GM23248 (cell line): ENCODE results near the gene SPTLC1. TPM values are rescaled to one million over a fixed set of nuclear protein-coding genes. Genes with fewer than 3 reads are reported as not detected.
"Not testable (repeated sequence)": the region's sequence is repeated elsewhere in the genome, so short reads cannot be mapped to it uniquely, and the experiment has no call there.

ENCODE experiments used
- DNase-seq: peaks from one replicate; pipeline ENCODE4 v3.0.0-alpha.2; 2015
- H2AFZ ChIP-seq: fragments of 200-600 bp; sonication (generic); 2 replicates; pipeline ENCODE4 v1.6.1; 2016; ENCODE audit warnings: antibody characterized with exemption
- H3F3A ChIP-seq: fragments of 200-600 bp; sonication (generic); 2 replicates; pipeline ENCODE4 v1.6.1; 2016; ENCODE audit warnings: mild to moderate bottlenecking, antibody characterized with exemption, mixed run types; ENCODE audit not compliant: insufficient read depth
- H3K27ac ChIP-seq: fragments of 200-600 bp; sonication (generic); 2 replicates; pipeline ENCODE4 v1.5.1; 2016; ENCODE audit warnings: mild to moderate bottlenecking
- H3K27me3 ChIP-seq: fragments of 200-600 bp; sonication (generic); replicated peaks from 2 replicates; pipeline ENCODE4 v1.6.1; 2016; ENCODE audit warnings: mild to moderate bottlenecking; ENCODE audit not compliant: insufficient read depth
- H3K36me3 ChIP-seq: fragments of 200-600 bp; sonication (generic); 2 replicates; pipeline ENCODE4 v1.6.1; 2016; ENCODE audit warnings: low read depth, mild to moderate bottlenecking
- H3K4me1 ChIP-seq: fragments of 200-600 bp; sonication (generic); 2 replicates; pipeline ENCODE4 v1.6.1; 2016; ENCODE audit warnings: mild to moderate bottlenecking; ENCODE audit not compliant: insufficient read depth
- H3K4me2 ChIP-seq: fragments of 200-600 bp; sonication (generic); one replicate; pipeline ENCODE4 v1.6.1; 2016; ENCODE audit warnings: mild to moderate bottlenecking; ENCODE audit not compliant: unreplicated experiment
- H3K4me3 ChIP-seq: fragments of 200-600 bp; sonication (generic); 2 replicates; pipeline ENCODE4 v1.5.1; 2016; ENCODE audit warnings: mild to moderate bottlenecking
- H3K79me2 ChIP-seq: fragments of 200-600 bp; sonication (generic); 2 replicates; pipeline ENCODE4 v1.6.1; 2016; ENCODE audit warnings: mild to moderate bottlenecking; ENCODE audit not compliant: insufficient read depth
- H3K9ac ChIP-seq: fragments of 200-600 bp; sonication (generic); 2 replicates; pipeline ENCODE4 v1.6.1; 2016; ENCODE audit warnings: mild to moderate bottlenecking
- H3K9me2 ChIP-seq: fragments of 200-600 bp; sonication (generic); 2 replicates; pipeline ENCODE4 v1.6.1; 2016; ENCODE audit warnings: mixed run types, mild to moderate bottlenecking, moderate library complexity; ENCODE audit not compliant: insufficient read depth
- H3K9me3 ChIP-seq: fragments of 200-600 bp; sonication (generic); one replicate; pipeline ENCODE4 v1.6.1; 2017; ENCODE audit warnings: low read depth
- H4K20me1 ChIP-seq: fragments of 200-600 bp; sonication (generic); 2 replicates; pipeline ENCODE4 v1.6.0; 2016; ENCODE audit not compliant: insufficient read depth
- EZH2 ChIP-seq: fragments of 200-600 bp; sonication (generic); IDR thresholded peaks from 2 replicates; pipeline ENCODE4 v1.6.1; 2018; ENCODE audit warnings: antibody characterized with exemption, mild to moderate bottlenecking; ENCODE audit not compliant: insufficient read depth, poor library complexity, severe bottlenecking
- EZH2phosphoT487 ChIP-seq: fragments of 200-600 bp; sonication (generic); IDR thresholded peaks from 2 replicates; pipeline ENCODE4 v1.6.1; 2018; ENCODE audit warnings: antibody characterized with exemption, moderate library complexity, mild to moderate bottlenecking, low read depth; ENCODE audit not compliant: insufficient read depth
- WGBS, 2 experiments: methylation state at CpG; one replicate each; pipeline ENCODE4 v1.1.6; 2015 to 2017; ENCODE audit warnings: low lambda C conversion rate in 2 of 2, low coverage in 1 of 2; ENCODE audit errors: missing lambda C conversion rate in 2 of 2; 5-methylcytosine and 5-hydroxymethylcytosine counted together
- in situ Hi-C: fragments of 300-500 bp; cut with MboI; formaldehyde crosslinking; loops from 2 replicates; pipeline ENCODE4 v1.15.0; 2020
- polyA plus RNA-seq: library from polyadenylated mRNA; unstranded; fragments of >200 nt; fragmentation: Nextera tagmentation; extraction: Ambion mirVana; gene quantifications from 2 replicates; pipeline ENCODE4 v1.2.1, GENCODE V29; 2016
- total RNA-seq: library from RNA; depleted of rRNA; stranded (reverse); fragments of >200 nt; shearing (Covaris generic); gene quantifications from 2 replicates; pipeline ENCODE4 v1.2.3, GENCODE V29; 2014

The SPTLC1 gene
- total and polyA plus RNA-seq, 2 experiments from 2014 or later = 115 to 142 TPM

DNA sequence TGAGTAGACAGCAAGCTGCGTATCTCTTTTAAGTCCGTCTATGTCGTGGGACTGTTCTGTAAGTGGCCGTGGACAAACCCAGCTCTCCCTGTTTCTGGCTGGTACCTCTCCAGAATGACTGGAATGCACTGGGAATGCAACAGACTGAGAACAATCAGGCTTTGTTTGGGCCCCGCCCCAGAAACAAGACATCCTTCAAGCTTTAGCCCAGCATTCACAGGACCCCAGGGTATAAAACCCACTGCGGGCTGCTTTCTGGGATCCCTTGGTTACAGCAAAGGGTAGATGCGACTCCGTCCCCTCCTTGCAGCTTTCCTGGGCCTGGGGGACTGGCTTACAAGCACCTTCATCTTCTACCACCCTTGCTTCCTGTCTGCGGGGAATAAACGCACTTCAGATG is 45.6 kb upstream of the SPTLC1 start:
- Histone ChIP-seq H4K20me1 (no peaks in the 10 kb centered on the region; the same call in 1 of the 2 replicates), H3K9ac (no peak overlapping the region), H3K4me2 (no peak overlapping the region), H3K27ac (no peak overlapping the region), H3F3A (no peaks in the 10 kb centered on the region), H3K4me3 (no peak overlapping the region), H2AFZ (no peak overlapping the region), H3K9me2 (no peaks in the 10 kb centered on the region), H3K9me3 (no peaks in the 10 kb centered on the region), H3K36me3 (no peaks in the 10 kb centered on the region), H3K79me2 (no peaks in the 10 kb centered on the region), H3K4me1 (no peaks in the 10 kb centered on the region), H3K27me3 (no peaks in the 10 kb centered on the region)
- in situ Hi-C loops = no loop called here
- WGBS, 2 experiments = 87 to 89% methylated on average over 9 to 10 of the region's 10 CpGs
- TF ChIP-seq EZH2phosphoT487 (no peak), EZH2 (no peak)
- no peak for DNase-seq

DNA sequence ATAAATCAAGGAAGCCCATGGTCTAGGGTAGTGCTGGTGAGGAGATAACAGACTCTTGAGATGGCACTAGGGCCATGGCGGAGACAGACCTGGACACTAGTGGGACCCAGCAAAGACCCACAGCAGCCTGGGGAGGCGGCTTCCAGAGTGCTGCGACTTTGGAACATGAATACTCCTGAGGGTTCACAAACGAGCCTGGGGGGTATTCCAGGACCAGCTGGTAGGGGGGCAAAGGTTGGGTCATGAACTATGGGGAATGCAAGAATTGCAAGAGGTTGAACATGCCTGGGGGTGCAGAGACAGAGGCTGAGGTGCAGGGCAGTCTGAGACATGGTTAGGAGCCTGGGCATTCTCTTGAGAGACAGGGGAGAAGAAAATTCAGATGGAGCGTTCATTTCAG is 43.8 kb upstream of the SPTLC1 start:
- H3K9me2 ChIP-seq = no peaks in the 10 kb centered on the region
- DNase-seq = no peak
- H3K36me3 ChIP-seq = no peaks in the 10 kb centered on the region
- H3K79me2 ChIP-seq = no peaks in the 10 kb centered on the region
- H3K4me3 ChIP-seq = no peak overlapping the region
- in situ Hi-C loops = no loop called here
- WGBS, 2 experiments = 69 to 83% methylated on average over 5 of the region's 5 CpGs
- H3K9ac ChIP-seq = no peak overlapping the region
- H4K20me1 ChIP-seq = no peaks in the 10 kb centered on the region
- H3K4me2 ChIP-seq = no peak overlapping the region
- no peak overlapping the region for H2AFZ ChIP-seq
- no peaks in the 10 kb centered on the region for H3K9me3 ChIP-seq
- no peak overlapping the region for H3K27ac ChIP-seq
- TF ChIP-seq EZH2 = no peak
- TF ChIP-seq EZH2phosphoT487 = no peak
- H3F3A ChIP-seq = peaks cover 2% of the 10 kb centered on the region; the same call in 1 of the 2 replicates
- H3K27me3 ChIP-seq = no peaks in the 10 kb centered on the region
- peaks cover 4% of the 10 kb centered on the region for H3K4me1 ChIP-seq

GRCh38 chr9:92158097-92158601 is 42.9 kb upstream of the SPTLC1 start:
- Histone ChIP-seq H3K27ac (no peak overlapping the region), H3K36me3 (no peaks in the 10 kb centered on the region), H3K4me1 (peaks cover 11% of the 10 kb centered on the region), H3K9me3 (no peaks in the 10 kb centered on the region), H4K20me1 (no peaks in the 10 kb centered on the region), H3K27me3 (no peaks in the 10 kb centered on the region), H3K4me3 (no peak overlapping the region), H3K9ac (no peak overlapping the region), H3K79me2 (no peaks in the 10 kb centered on the region), H2AFZ (no peak overlapping the region), H3F3A (peaks cover 8% of the 10 kb centered on the region), H3K9me2 (no peaks in the 10 kb centered on the region), H3K4me2 (no peak overlapping the region)
- in situ Hi-C loops = no loop called here
- no peak for DNase-seq
- WGBS, 2 experiments = 80 to 83% methylated on average over 10 of the region's 10 CpGs
- TF ChIP-seq EZH2 (no peak), EZH2phosphoT487 (no peak)

DNA sequence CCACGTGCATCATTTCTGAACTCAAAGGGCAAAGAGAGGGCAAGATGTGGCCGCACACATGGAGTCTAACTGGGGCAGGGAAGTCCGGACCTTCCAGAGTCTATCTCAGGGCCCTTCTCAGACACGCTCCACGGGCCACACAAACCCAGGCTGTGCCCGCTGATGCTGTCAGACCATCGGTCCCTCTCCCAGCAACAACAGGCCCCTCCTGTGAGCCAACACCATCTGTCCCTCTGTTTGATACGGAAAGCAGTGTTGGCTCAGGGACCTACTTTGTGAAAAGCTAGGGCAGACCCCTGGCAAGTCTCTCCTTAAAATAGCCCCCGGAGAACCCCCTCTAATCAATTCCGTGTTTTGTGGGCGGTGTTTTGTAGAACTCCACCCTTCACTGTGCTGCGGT is 40.5 kb upstream of the SPTLC1 start:
- H3K27ac ChIP-seq, H3K79me2 ChIP-seq, H3K4me3 ChIP-seq, in situ Hi-C loops, H3K9me2 ChIP-seq, H3K36me3 ChIP-seq, H2AFZ ChIP-seq, DNase-seq, H3K27me3 ChIP-seq, H4K20me1 ChIP-seq, H3K4me2 ChIP-seq, H3K9me3 ChIP-seq, H3K9ac ChIP-seq: not testable (repeated sequence)
- Histone ChIP-seq H3K4me1 (peaks cover 35% of the 10 kb centered on the region), H3F3A (peaks cover 30% of the 10 kb centered on the region)
- 85 to 87% methylated on average over 12 of the region's 12 CpGs for WGBS, 2 experiments

- in situ Hi-C loops = no loop called here
Measured at GRCh38 chr9:92155221-92155620, 40.0 kb upstream of the SPTLC1 start.

DNA sequence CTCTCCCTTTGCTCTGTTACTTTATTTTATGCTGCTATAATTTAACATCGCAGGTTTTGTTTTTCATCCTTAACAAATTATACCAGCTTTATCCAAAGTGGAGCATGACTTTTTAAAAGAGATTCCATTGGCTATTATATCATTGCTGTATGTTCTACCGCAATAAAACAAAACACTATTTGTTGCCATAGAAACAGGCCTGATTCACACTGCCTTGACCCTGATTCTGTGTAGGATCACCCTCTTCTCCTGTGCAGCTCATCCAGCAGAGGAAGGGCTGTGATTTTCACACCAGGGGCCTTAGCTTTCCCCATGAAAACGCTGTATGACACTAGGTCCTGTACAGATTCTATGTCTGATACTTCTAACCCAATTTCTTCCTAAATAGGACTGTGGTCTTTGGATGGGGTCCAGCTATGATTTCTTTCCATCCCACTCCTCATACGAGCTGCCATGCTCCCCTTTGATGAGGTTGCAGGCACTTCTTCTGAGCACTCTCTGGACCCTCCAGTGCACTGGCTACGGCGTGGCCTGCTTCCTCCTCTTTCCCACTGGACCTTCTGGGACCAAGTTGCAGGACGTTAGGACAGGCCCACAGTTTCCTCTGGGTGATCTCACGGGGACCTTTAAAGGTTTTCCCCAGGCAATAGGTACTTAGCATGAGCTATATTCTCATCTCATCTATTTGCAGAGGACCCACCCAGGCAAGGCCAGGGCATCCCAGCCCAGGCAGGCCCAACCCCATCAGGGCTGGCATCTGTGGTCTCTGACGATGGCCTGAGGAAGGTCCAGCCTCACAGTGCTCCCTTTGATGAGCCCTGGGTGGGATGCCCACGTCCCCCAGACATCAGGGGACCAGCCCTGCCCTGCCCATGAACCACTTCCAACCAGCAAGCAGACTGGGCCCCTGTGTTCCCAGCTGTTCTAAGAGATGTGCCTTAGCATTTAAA is 38.5 kb upstream of the SPTLC1 start:
- peak; percentile 91 for DNase-seq
- peak overlapping the region; percentile 80 for H3K9ac ChIP-seq
- H3K27ac ChIP-seq = peak overlapping the region; percentile 98
- H2AFZ ChIP-seq, H3K9me2 ChIP-seq, H3K9me3 ChIP-seq, H3K27me3 ChIP-seq, H3K79me2 ChIP-seq, H4K20me1 ChIP-seq, in situ Hi-C loops, H3K36me3 ChIP-seq: not testable (repeated sequence)
- peaks cover 50% of the 10 kb centered on the region for H3F3A ChIP-seq
- peak overlapping the region; percentile 5; the same call in 1 of the 2 replicates for H3K4me3 ChIP-seq
- WGBS, 2 experiments = 67 to 68% methylated on average over 10 of the region's 10 CpGs
- H3K4me1 ChIP-seq = peaks cover 42% of the 10 kb centered on the region
- peak overlapping the region; percentile 39 for H3K4me2 ChIP-seq

More at GRCh38 chr9:92155221-92155620, 40.0 kb upstream of the SPTLC1 start:
- Histone ChIP-seq H3K27ac (no peak overlapping the region), H3F3A (peaks cover 35% of the 10 kb centered on the region), H3K4me1 (peaks cover 40% of the 10 kb centered on the region), H2AFZ (no peak overlapping the region), H3K36me3 (no peaks in the 10 kb centered on the region), H3K4me2 (no peak overlapping the region), H3K9ac (no peak overlapping the region), H4K20me1 (no peaks in the 10 kb centered on the region), H3K9me2 (no peaks in the 10 kb centered on the region), H3K9me3 (no peaks in the 10 kb centered on the region), H3K79me2 (no peaks in the 10 kb centered on the region), H3K27me3 (no peaks in the 10 kb centered on the region), H3K4me3 (no peak overlapping the region)
- TF ChIP-seq EZH2 (no peak), EZH2phosphoT487 (no peak)
- no peak for DNase-seq
- 88% methylated on average over 12 of the region's 12 CpGs for whole genome bisulfite sequencing, 2 experiments
